Liver (tissue), 9 donors: Measurements from ENCODE around the gene EIF1B. TPM values are rescaled to one million over a fixed set of nuclear protein-coding genes. Genes with fewer than 3 reads are reported as not detected.

Experiments
- DNase-seq: peaks from one replicate; pipeline ENCODE4 v3.0.0-alpha.2; 2017; ENCODE audit warnings: low spot score
- H3K27ac ChIP-seq, 2 donors: one replicate each; pipeline ENCODE4 v1.7.0; 2013; ENCODE audit warnings: inconsistent platforms in 2 of 2, low read length in 2 of 2, control low read depth in 1 of 2, low read depth in 1 of 2, mild to moderate bottlenecking in 1 of 2
- H3K27me3 ChIP-seq, 4 donors: one replicate each; pipeline versions ENCODE4 v1.6.1 to v1.7.0; 2013; ENCODE audit warnings: low read length in 3 of 4, inconsistent platforms in 1 of 4, mild to moderate bottlenecking in 1 of 4, moderate library complexity in 1 of 4; ENCODE audit not compliant: control insufficient read depth in 4 of 4, insufficient read depth in 4 of 4
- H3K36me3 ChIP-seq, 4 donors: one replicate each; pipeline versions ENCODE4 v1.6.1 to v1.7.0; 2013; ENCODE audit warnings: low read length in 3 of 4, mild to moderate bottlenecking in 3 of 4, low read depth in 1 of 4, moderate library complexity in 1 of 4; ENCODE audit not compliant: control insufficient read depth in 4 of 4, insufficient read depth in 3 of 4
- H3K4me1 ChIP-seq, 4 donors: one replicate each; pipeline versions ENCODE4 v1.6.1 to v1.7.0; 2013; ENCODE audit warnings: low read length in 3 of 4, mild to moderate bottlenecking in 3 of 4, moderate library complexity in 1 of 4; ENCODE audit not compliant: control insufficient read depth in 4 of 4, insufficient read depth in 4 of 4
- H3K4me3 ChIP-seq, 3 donors: one replicate each; pipeline versions ENCODE4 v1.6.1 to v1.7.0; 2013; ENCODE audit warnings: low read length in 3 of 3, control low read depth in 1 of 3, low read depth in 1 of 3, mild to moderate bottlenecking in 1 of 3
- H3K9ac ChIP-seq, 2 donors: one replicate each; pipeline ENCODE4 v1.7.0; 2013; ENCODE audit warnings: low read length in 2 of 2, mild to moderate bottlenecking in 2 of 2, moderate library complexity in 2 of 2, control low read depth in 1 of 2, low read depth in 1 of 2
- H3K9me3 ChIP-seq, 4 donors: one replicate each; pipeline versions ENCODE4 v1.6.1 to v1.7.0; 2013; ENCODE audit warnings: low read length in 3 of 4; ENCODE audit not compliant: control insufficient read depth in 4 of 4
- ATF3 ChIP-seq: IDR thresholded peaks from 2 replicates; pipeline ENCODE4 v1.6.1; 2016; ENCODE audit warnings: antibody characterized with exemption
- CTCF ChIP-seq: fragments of 150-350 bp; IDR thresholded peaks from 2 replicates; pipeline ENCODE4 v1.5.1; 2017; ENCODE audit warnings: improper control_type of control experiment, low read depth, low read length; ENCODE audit not compliant: missing input control
- FOXA1 ChIP-seq: IDR thresholded peaks from 2 replicates; pipeline ENCODE4 v1.6.1; 2016; ENCODE audit warnings: antibody characterized with exemption
- FOXA2 ChIP-seq: IDR thresholded peaks from 2 replicates; pipeline ENCODE4 v1.6.1; 2016; ENCODE audit warnings: antibody characterized with exemption
- GABPA ChIP-seq, 2 donors: IDR thresholded peaks in 1 of 2; conservative IDR thresholded peaks in 1 of 2; 2 replicates each; pipeline ENCODE4 v1.6.1; 2016; ENCODE audit warnings: antibody characterized with exemption in 2 of 2, mild to moderate bottlenecking in 1 of 2, moderate library complexity in 1 of 2
- HNF4G ChIP-seq: IDR thresholded peaks from 2 replicates; pipeline ENCODE4 v1.6.1; 2016; ENCODE audit warnings: antibody characterized with exemption
- JUND ChIP-seq, 2 donors: IDR thresholded peaks; 2 replicates each; pipeline ENCODE4 v1.6.1; 2016; ENCODE audit warnings: antibody characterized with exemption in 2 of 2
- MAX ChIP-seq: IDR thresholded peaks from 2 replicates; pipeline ENCODE4 v1.6.1; 2016; ENCODE audit warnings: antibody characterized with exemption
- NR2F2 ChIP-seq: IDR thresholded peaks from 2 replicates; pipeline ENCODE4 v1.6.1; 2016; ENCODE audit warnings: antibody characterized with exemption
- RAD21 ChIP-seq, 2 donors: IDR thresholded peaks; 2 replicates each; pipeline ENCODE4 v1.6.1; 2016; ENCODE audit warnings: antibody characterized with exemption in 2 of 2, mild to moderate bottlenecking in 2 of 2
- REST ChIP-seq: IDR thresholded peaks from 2 replicates; pipeline ENCODE4 v1.6.1; 2016; ENCODE audit warnings: antibody characterized with exemption, mild to moderate bottlenecking
- SP1 ChIP-seq: IDR thresholded peaks from 2 replicates; pipeline ENCODE4 v1.6.1; 2018; ENCODE audit warnings: antibody characterized with exemption, mild to moderate bottlenecking
- TAF1 ChIP-seq: conservative IDR thresholded peaks from 2 replicates; pipeline ENCODE4 v1.6.1; 2016; ENCODE audit warnings: antibody characterized with exemption, mild to moderate bottlenecking
- YY1 ChIP-seq: IDR thresholded peaks from 2 replicates; pipeline ENCODE4 v1.6.1; 2016; ENCODE audit warnings: antibody characterized with exemption, mild to moderate bottlenecking
- ZBTB33 ChIP-seq: IDR thresholded peaks from 2 replicates; pipeline ENCODE4 v1.6.1; 2016; ENCODE audit warnings: antibody characterized with exemption
- WGBS: extraction: QIAGEN DNeasy Blood & Tissue Kit; methylation state at CpG from one replicate; pipeline ENCODE4 v1.1.7; 2013; 5-methylcytosine and 5-hydroxymethylcytosine counted together
- polyA plus RNA-seq, 2 donors: library from polyadenylated mRNA; stranded (reverse) in 1 of 2; unstranded in 1 of 2; fragments of 200-250 nt in 1 of 2; fragments of >200 nt in 1 of 2; fragmentation: Nextera tagmentation in 1 of 2; extraction: Ambion mirVana in 1 of 2; gene quantifications; one replicate each; pipeline versions ENCODE4 v1.2.1 to v1.2.3, GENCODE V29; 2013 to 2015
- total RNA-seq, 2 donors: library from RNA; depleted of rRNA; stranded (reverse); fragments of >200 nt; gene quantifications; one replicate each; pipeline ENCODE4 v1.2.3, GENCODE V29; 2014
- donor health status: healthy.
- donor health status: healthy.
- donor health status: healthy.
- donor health status: healthy.
- donor health status: healthy.

Gene EIF1B
- total and polyA plus RNA-seq, 4 donors, result 10.9 to 33.8 (median 27.8) TPM

GRCh38 chr3:40321818-40322217, 12.3 kb downstream of the EIF1B start:
- no peak for DNase-seq
- Histone ChIP-seq H3K9ac (no peak overlapping the region), H3K4me1 (no peaks in the 10 kb centered on the region), H3K4me3 (no peak overlapping the region), H3K27me3 (no peaks in the 10 kb centered on the region), H3K27ac (no peak overlapping the region), H3K36me3 (no peaks in the 10 kb centered on the region), H3K9me3 (no peaks in the 10 kb centered on the region)
- TF ChIP-seq NR2F2 (no peak), MAX (no peak), FOXA2 (no peak), ATF3 (no peak)
- 87% methylated on average over 2 of the region's 2 CpGs for WGBS

GRCh38 chr3:40323946-40324345, 14.4 kb downstream of the EIF1B start:
- 90% methylated on average over 5 of the region's 5 CpGs for WGBS
- DNase-seq, result no peak
- Histone ChIP-seq H3K36me3 (no peaks in the 10 kb centered on the region), H3K9me3 (no peaks in the 10 kb centered on the region), H3K4me3 (no peak overlapping the region), H3K9ac (no peak overlapping the region), H3K27me3 (no peaks in the 10 kb centered on the region), H3K27ac (no peak overlapping the region), H3K4me1 (no peaks in the 10 kb centered on the region)
- TF ChIP-seq MAX (no peak), FOXA1 (no peak), ATF3 (no peak), YY1 (no peak), TAF1 (no peak), CTCF (no peak), GABPA (IDR thresholded peaks at IDR 0.05 in 1 of 2, conservative IDR thresholded peaks at IDR 0.05 in 1 of 2) (no peak), ZBTB33 (no peak), HNF4G (no peak), FOXA2 (no peak), JUND (IDR thresholded peaks at IDR 0.05) (no peak), RAD21 (IDR thresholded peaks at IDR 0.05) (no peak), NR2F2 (no peak), REST (no peak), SP1 (no peak)
